ENCODE results near the gene SNAPC2. TPM values are rescaled to one million over a fixed set of nuclear protein-coding genes. Genes with fewer than 3 reads are reported as not detected.
A peak's percentile ranks its signal among the peaks of the same experiment; 100 is the strongest.

The SNAPC2 gene
- total RNA-seq, 6 donors from 2014 or later: 5.2 to 28.0 (median 19.2) TPM

DNA sequence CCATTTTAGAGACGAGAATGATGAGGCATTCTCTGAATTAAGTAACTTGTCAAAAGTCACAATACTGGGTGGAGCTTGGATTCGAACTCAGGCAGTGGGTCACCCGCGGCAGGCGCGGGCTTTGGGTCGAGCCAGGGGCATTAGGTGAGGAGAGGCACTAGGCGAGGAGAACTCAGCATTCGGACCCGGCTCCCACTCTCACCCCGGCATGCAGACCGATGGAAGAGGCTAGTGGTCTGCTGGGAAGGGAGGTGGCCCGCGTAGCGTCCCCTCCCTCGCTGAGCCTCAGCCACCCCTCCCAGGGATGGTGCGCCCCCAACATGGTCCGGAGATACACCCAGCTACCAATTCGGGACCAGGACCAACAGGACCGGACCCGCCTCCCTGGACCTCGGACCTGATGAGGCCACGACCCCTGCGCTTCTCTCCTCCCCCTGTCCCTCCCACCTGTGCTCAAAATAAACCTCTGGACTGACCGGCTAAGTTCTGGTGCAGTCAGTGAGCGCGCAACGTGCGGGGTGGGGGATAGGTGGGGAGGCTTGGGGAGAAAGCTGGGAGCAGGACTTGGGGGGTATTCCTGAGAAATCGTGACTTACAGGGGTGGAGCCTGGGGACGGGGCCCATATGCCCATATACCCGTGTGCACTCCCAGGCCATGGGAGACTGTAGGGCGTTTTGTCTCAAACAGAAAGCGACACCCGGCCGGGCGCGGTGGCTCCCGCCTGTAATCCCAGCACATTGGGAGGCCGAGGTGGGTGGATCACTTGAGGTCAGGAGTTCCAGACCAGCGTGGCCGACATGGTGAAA, 1.3 kb upstream of the SNAPC2 start:
- no peaks in the 10 kb centered on the region for H3K9me3 ChIP-seq
- H3K27ac ChIP-seq: no peak overlapping the region
- ATAC-seq (ENCODE audit: low FRiP score in 2 of 2): no peak
- peak in 1 of 2 donors; percentile 81 for DNase-seq
- 53 to 57% methylated on average over 35 to 42 of the region's 42 CpGs for WGBS, 2 donors
- peaks cover 0 to 22% (median 12%) of the 10 kb centered on the region in 4 donors for H3K36me3 ChIP-seq
- TF ChIP-seq POLR2AphosphoS5 (IDR thresholded peaks at IDR 0.05) (no peak), EP300 (IDR thresholded peaks at IDR 0.05) (no peak), POLR2A (IDR thresholded peaks at IDR 0.05) (no peak)
- TF ChIP-seq, protein P1, sequence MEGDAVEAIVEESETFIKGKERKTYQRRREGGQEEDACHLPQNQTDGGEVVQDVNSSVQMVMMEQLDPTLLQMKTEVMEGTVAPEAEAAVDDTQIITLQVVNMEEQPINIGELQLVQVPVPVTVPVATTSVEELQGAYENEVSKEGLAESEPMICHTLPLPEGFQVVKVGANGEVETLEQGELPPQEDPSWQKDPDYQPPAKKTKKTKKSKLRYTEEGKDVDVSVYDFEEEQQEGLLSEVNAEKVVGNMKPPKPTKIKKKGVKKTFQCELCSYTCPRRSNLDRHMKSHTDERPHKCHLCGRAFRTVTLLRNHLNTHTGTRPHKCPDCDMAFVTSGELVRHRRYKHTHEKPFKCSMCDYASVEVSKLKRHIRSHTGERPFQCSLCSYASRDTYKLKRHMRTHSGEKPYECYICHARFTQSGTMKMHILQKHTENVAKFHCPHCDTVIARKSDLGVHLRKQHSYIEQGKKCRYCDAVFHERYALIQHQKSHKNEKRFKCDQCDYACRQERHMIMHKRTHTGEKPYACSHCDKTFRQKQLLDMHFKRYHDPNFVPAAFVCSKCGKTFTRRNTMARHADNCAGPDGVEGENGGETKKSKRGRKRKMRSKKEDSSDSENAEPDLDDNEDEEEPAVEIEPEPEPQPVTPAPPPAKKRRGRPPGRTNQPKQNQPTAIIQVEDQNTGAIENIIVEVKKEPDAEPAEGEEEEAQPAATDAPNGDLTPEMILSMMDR (IDR thresholded peaks at IDR 0.05): no peak
- H3K4me3 ChIP-seq: no peak overlapping the region
- H3K27me3 ChIP-seq: peaks cover 0 to 39% (median 27%) of the 10 kb centered on the region in 4 donors
- peaks cover 44 to 65% (median 49%) of the 10 kb centered on the region in 4 donors for H3K4me1 ChIP-seq

DNA sequence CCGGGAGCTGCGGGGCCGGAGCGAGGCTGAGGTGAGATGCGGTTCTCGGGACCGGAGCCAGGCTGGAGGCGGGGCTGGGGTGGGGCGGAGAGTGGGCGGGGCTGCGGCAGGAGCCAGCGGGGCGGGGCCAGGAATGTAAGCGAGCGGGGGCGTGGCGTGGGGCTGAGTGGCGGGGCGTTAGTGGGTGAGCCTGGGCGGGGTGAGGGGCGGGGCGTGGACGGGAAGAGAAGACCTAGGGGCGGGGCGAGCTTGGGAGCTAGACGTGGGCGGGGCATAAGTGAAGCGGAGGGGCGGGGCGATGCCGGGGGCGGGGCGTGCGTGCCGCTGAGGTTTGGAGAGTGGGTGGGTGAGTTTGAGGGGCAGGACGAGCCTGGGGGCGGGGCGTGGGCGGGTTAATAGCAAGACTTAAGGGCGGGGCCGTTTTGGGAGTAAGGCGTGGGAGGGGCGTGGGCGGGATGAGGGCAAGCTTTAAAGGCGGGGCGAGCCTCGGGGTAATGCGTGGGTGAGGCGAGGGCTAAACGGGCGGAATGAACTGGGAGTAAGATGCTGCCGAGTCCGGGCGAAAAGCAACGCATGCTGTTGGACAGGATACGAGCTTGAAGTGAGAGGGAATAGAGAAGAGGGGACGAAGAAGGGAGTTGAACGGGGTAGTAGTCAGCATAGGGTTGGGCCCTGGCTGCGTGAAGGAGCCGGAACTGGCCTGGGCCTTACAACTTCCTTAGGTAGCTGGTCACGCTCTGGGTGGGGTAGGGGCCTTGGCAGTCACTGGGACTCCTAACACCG, 572 bp downstream of the SNAPC2 start:
- H3K27me3 ChIP-seq: peaks cover 0 to 40% (median 24%) of the 10 kb centered on the region in 4 donors
- ATAC-seq (ENCODE audit: low FRiP score in 2 of 2) (peak; percentile 93 to 97), DNase-seq (peak; percentile 100)
- H3K4me1 ChIP-seq: peaks cover 48 to 73% (median 59%) of the 10 kb centered on the region in 4 donors
- H3K27ac ChIP-seq: peak overlapping the region; percentile 85 to 92 (median 90)
- 1 to 3% methylated on average over 29 to 33 of the region's 62 CpGs for WGBS, 2 donors
- H3K36me3 ChIP-seq: peaks cover 0 to 22% (median 12%) of the 10 kb centered on the region in 4 donors
- H3K4me3 ChIP-seq: peak overlapping the region; percentile 62 to 86 (median 73)
- H3K9me3 ChIP-seq: no peaks in the 10 kb centered on the region
- peak in 3 of 4 donors; percentile 12 to 54 (median 47) for TF ChIP-seq POLR2A (IDR thresholded peaks at IDR 0.05)
- TF ChIP-seq POLR2AphosphoS5 (IDR thresholded peaks at IDR 0.05): peak; percentile 77 to 82
- TF ChIP-seq, protein P1 (IDR thresholded peaks at IDR 0.05): no peak
- no peak for TF ChIP-seq EP300 (IDR thresholded peaks at IDR 0.05)

DNA sequence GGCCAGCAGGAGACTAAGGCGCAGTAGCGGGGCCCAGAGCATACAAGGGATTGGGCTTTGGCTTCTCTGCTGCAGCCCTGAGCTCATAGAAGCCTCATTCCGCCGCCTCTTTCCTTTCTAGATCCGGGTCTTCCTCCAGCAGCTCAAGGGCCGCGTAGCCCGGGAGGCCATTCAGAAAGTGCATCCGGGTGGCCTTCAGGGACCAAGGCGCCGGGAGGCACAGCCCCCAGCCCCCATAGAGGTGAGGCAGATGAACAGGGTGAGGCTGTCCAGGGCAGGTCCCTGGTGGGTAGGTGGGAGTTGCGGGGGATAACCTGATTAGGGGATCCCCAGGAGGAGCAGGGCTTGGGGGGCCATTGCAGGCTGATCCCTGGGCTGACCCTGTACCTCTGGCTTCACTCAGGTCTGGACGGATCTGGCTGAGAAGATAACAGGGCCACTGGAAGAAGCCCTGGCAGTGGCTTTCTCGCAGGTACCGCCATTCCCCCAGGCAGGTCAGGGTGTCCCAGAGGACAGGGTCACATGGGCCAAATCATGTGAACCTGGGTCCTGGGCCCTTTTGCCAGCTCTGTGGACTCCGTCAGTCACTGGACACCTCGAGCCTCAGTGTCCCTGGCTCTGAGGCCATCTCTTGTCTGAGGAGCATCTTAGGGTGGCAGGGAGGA, 1.3 kb downstream of the SNAPC2 start:
- Histone ChIP-seq H3K4me1 (peaks cover 44 to 73% (median 56%) of the 10 kb centered on the region in 4 donors), H3K27ac (peak overlapping the region; percentile 79 to 92 (median 90))

More for the DNA sequence above, 1.3 kb downstream of the SNAPC2 start:
- 56 to 57% methylated on average over 4 to 16 of the region's 17 CpGs for WGBS, 2 donors
- Histone ChIP-seq H3K9me3 (no peaks in the 10 kb centered on the region), H3K27me3 (peaks cover 0 to 34% (median 17%) of the 10 kb centered on the region in 4 donors), H3K4me3 (peak overlapping the region; percentile 62 to 86 (median 73)), H3K36me3 (peaks cover 0 to 22% (median 12%) of the 10 kb centered on the region in 4 donors)
- no peak for ATAC-seq (ENCODE audit: low FRiP score in 2 of 2)
- TF ChIP-seq EP300 (IDR thresholded peaks at IDR 0.05): no peak
- no peak for TF ChIP-seq POLR2AphosphoS5 (IDR thresholded peaks at IDR 0.05)
- TF ChIP-seq, protein P1 (IDR thresholded peaks at IDR 0.05): no peak
- TF ChIP-seq POLR2A (IDR thresholded peaks at IDR 0.05): no peak
- DNase-seq: peak in 1 of 2 donors; percentile 51

Data from upper lobe of left lung (tissue), 6 donors.